Measurements from ENCODE around the gene NRF1. TPM values are rescaled to one million over a fixed set of nuclear protein-coding genes. Genes with fewer than 3 reads are reported as not detected.
A peak's percentile ranks its signal among the peaks of the same experiment; 100 is the strongest.

The NRF1 gene
- total and polyA plus RNA-seq, 2 of the 13 experiments (the other 11 are each of a cell fraction or from before 2014, with no cell fraction given), result 9.3 to 10.1 TPM

DNA sequence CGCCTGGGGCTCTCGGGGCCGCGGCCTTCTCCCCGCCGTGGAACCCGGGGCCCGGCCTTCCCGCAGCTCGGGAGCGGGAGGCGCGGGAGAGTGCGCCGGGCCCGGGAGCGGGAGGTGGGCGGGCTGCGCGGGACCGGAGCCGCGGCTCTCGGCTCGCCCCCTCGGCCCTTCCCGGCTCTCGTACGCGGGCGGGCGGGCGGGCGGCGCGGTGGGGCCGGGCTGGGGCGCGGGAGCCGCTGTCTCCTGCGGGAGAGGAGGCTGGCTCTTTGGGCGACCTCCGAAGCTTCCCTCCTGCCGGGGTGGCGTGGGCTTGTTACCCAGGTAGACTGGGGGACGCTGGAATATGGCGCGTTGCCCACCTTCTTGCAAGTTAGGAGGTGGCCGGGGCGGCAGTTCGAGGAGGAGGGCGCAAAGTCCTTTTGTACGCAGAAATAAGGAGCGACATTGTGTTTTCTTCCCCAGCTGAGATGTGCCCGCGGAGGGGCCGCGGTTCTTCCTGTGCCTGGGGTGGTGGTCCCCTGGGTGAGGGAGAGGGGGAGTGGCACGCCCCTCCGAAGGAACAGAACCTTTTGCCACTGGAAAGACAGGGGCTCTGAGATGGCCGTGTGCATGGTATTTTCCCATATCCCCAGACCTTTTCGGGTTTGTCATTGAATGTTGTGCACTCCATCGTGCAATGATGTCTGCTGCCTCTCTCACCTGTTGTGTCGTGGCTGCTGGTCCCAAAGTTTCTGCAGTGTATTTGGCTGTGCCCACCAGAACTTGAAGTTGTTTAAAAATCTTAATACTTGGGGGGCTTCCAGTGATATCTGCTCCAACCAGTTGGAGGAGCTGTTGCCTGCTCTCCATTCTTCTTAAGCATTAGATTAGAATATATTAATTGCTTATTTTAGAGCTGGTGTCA, 844 bp downstream of the NRF1 start (continued):
- TF ChIP-seq CBX1 (IDR thresholded peaks at IDR 0.05; ENCODE audit: low read depth) (no peak), ELF4 (CRISPR knock-in tag; IDR thresholded peaks at IDR 0.05; ENCODE audit: borderline replicate concordance) (no peak), SOX13 (IDR thresholded peaks at IDR 0.05) (no peak), SOX13 (CRISPR knock-in tag; conservative IDR thresholded peaks at IDR 0.05 in 1 of 2, IDR thresholded peaks at IDR 0.05 in 1 of 2) (no peak), ZNF430 (CRISPR knock-in tag; IDR thresholded peaks at IDR 0.05) (0 out of 2 replicates have a peak, but pooled peaks have one; percentile 23), ZNF703 (CRISPR knock-in tag; IDR thresholded peaks at IDR 0.05; ENCODE audit: borderline replicate concordance) (no peak), STAG1 (CRISPR knock-in tag; IDR thresholded peaks at IDR 0.05) (peak; percentile 43), ZNF530 (CRISPR knock-in tag; IDR thresholded peaks at IDR 0.05; ENCODE audit: low read depth) (no peak), SRSF9 (IDR thresholded peaks at IDR 0.05; ENCODE audit: borderline replicate concordance, insufficient read depth, low read depth, low read length, poor library complexity, severe bottlenecking) (no peak), ZNF350 (CRISPR knock-in tag; IDR thresholded peaks at IDR 0.05; ENCODE audit: borderline replicate concordance, low read depth) (no peak), RFX5 (IDR thresholded peaks at IDR 0.05; ENCODE audit: low read depth, low read length) (no peak), REXO4 (CRISPR knock-in tag; IDR thresholded peaks at IDR 0.05; ENCODE audit: borderline replicate concordance) (no peak), ZNF577 (CRISPR knock-in tag; IDR thresholded peaks at IDR 0.05; ENCODE audit: borderline replicate concordance, low read depth) (no peak)
- TF ChIP-seq, protein P1, sequence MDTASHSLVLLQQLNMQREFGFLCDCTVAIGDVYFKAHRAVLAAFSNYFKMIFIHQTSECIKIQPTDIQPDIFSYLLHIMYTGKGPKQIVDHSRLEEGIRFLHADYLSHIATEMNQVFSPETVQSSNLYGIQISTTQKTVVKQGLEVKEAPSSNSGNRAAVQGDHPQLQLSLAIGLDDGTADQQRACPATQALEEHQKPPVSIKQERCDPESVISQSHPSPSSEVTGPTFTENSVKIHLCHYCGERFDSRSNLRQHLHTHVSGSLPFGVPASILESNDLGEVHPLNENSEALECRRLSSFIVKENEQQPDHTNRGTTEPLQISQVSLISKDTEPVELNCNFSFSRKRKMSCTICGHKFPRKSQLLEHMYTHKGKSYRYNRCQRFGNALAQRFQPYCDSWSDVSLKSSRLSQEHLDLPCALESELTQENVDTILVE (CRISPR knock-in tag; IDR thresholded peaks at IDR 0.05), result no peak
- TF ChIP-seq, protein P2, sequence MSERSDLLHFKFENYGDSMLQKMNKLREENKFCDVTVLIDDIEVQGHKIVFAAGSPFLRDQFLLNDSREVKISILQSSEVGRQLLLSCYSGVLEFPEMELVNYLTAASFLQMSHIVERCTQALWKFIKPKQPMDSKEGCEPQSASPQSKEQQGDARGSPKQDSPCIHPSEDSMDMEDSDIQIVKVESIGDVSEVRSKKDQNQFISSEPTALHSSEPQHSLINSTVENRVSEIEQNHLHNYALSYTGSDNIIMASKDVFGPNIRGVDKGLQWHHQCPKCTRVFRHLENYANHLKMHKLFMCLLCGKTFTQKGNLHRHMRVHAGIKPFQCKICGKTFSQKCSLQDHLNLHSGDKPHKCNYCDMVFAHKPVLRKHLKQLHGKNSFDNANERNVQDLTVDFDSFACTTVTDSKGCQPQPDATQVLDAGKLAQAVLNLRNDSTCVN (CRISPR knock-in tag; IDR thresholded peaks at IDR 0.05; ENCODE audit: borderline replicate concordance), result no peak
- TF ChIP-seq, protein P3, sequence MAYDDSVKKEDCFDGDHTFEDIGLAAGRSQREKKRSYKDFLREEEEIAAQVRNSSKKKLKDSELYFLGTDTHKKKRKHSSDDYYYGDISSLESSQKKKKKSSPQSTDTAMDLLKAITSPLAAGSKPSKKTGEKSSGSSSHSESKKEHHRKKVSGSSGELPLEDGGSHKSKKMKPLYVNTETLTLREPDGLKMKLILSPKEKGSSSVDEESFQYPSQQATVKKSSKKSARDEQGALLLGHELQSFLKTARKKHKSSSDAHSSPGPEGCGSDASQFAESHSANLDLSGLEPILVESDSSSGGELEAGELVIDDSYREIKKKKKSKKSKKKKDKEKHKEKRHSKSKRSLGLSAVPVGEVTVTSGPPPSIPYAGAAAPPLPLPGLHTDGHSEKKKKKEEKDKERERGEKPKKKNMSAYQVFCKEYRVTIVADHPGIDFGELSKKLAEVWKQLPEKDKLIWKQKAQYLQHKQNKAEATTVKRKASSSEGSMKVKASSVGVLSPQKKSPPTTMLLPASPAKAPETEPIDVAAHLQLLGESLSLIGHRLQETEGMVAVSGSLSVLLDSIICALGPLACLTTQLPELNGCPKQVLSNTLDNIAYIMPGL (CRISPR knock-in tag; IDR thresholded peaks at IDR 0.05; ENCODE audit: borderline replicate concordance in 1 of 2, low read depth in 1 of 2), result peak; percentile 15; a peak in 1 of 4 replicates
- TF ChIP-seq, protein P4, sequence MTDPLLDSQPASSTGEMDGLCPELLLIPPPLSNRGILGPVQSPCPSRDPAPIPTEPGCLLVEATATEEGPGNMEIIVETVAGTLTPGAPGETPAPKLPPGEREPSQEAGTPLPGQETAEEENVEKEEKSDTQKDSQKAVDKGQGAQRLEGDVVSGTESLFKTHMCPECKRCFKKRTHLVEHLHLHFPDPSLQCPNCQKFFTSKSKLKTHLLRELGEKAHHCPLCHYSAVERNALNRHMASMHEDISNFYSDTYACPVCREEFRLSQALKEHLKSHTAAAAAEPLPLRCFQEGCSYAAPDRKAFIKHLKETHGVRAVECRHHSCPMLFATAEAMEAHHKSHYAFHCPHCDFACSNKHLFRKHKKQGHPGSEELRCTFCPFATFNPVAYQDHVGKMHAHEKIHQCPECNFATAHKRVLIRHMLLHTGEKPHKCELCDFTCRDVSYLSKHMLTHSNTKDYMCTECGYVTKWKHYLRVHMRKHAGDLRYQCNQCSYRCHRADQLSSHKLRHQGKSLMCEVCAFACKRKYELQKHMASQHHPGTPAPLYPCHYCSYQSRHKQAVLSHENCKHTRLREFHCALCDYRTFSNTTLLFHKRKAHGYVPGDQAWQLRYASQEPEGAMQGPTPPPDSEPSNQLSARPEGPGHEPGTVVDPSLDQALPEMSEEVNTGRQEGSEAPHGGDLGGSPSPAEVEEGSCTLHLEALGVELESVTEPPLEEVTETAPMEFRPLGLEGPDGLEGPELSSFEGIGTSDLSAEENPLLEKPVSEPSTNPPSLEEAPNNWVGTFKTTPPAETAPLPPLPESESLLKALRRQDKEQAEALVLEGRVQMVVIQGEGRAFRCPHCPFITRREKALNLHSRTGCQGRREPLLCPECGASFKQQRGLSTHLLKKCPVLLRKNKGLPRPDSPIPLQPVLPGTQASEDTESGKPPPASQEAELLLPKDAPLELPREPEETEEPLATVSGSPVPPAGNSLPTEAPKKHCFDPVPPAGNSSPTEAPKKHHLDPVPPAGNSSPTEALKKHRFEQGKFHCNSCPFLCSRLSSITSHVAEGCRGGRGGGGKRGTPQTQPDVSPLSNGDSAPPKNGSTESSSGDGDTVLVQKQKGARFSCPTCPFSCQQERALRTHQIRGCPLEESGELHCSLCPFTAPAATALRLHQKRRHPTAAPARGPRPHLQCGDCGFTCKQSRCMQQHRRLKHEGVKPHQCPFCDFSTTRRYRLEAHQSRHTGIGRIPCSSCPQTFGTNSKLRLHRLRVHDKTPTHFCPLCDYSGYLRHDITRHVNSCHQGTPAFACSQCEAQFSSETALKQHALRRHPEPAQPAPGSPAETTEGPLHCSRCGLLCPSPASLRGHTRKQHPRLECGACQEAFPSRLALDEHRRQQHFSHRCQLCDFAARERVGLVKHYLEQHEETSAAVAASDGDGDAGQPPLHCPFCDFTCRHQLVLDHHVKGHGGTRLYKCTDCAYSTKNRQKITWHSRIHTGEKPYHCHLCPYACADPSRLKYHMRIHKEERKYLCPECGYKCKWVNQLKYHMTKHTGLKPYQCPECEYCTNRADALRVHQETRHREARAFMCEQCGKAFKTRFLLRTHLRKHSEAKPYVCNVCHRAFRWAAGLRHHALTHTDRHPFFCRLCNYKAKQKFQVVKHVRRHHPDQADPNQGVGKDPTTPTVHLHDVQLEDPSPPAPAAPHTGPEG (CRISPR knock-in tag; IDR thresholded peaks at IDR 0.05), result 0 out of 2 replicates have a peak, but pooled peaks have one; percentile 12
